GM19239 (cell line): ENCODE results near the gene CASP6.
"Not testable (repeated sequence)": the region's sequence is repeated elsewhere in the genome, so short reads cannot be mapped to it uniquely, and the experiment has no call there.

ENCODE experiments used
- DNase-seq: peaks from one replicate; pipeline ENCODE4 v3.0.0; 2011; ENCODE audit warnings: low spot score; ENCODE audit not compliant: insufficient read length
- FAIRE-seq: peaks from 2 replicates; lab custom pipeline; 2011; peaks lifted over from hg19 to GRCh38; lab: Jason Lieb, UNC

The CASP6 gene

DNA sequence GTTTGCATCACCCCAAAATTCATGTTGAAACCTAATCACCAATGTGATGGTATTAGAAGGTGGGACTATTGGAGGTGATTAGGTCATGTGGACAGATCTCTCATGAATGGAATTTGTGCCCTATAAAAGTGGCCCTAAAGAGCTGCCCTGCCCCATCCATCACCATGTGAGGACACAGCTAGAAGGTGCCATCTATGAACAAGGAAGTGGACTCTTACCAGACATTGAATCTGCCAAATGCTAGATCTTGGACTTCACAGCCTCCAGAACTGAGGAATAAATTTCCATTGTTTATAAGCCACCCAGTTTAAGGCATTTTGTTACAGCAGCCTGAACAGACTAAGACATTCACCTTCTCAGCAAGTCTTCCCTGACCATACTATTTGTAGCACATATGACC is 19.1 kb upstream of the CASP6 start:
- FAIRE-seq (no peak), DNase-seq (no peak)

- FAIRE-seq, result no peak
Measured at GRCh38 chr4:109721033-109721432, 17.8 kb upstream of the CASP6 start.

GRCh38 chr4:109719604-109720003 is 16.4 kb upstream of the CASP6 start:
- FAIRE-seq, result no peak

More at GRCh38 chr4:109721033-109721432, 17.8 kb upstream of the CASP6 start:
- no peak for DNase-seq

GRCh38 chr4:109718759-109719158 is 15.5 kb upstream of the CASP6 start:
- FAIRE-seq (no peak), DNase-seq (no peak)

More at GRCh38 chr4:109719604-109720003, 16.4 kb upstream of the CASP6 start:
- no peak for DNase-seq

GRCh38 chr4:109713500-109713899 is 10.3 kb upstream of the CASP6 start:
- DNase-seq (no peak), FAIRE-seq (no peak)

- FAIRE-seq (peak; percentile 71), DNase-seq (no peak)
Measured at GRCh38 chr4:109708990-109709389, 5.7 kb upstream of the CASP6 start.

DNA sequence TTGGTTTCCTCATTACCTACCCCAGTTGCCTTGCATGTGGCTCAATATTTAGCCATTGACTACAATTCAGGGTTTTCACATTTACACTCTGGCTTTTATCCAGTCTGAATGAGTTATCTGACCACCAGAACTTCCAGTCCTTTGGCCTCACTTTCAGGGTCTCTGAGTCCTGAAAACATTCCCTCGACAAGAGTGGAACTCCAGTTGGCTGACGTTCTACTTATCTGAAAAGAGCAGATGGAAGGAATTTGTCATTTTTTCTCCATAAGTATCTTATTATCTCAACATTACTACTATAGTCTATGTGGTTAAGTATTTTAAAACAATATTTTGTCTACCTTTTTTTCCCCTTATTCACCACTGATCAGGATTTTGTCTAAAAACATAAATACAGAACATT is 5.2 kb upstream of the CASP6 start:
- FAIRE-seq, result no peak
- no peak for DNase-seq

DNA sequence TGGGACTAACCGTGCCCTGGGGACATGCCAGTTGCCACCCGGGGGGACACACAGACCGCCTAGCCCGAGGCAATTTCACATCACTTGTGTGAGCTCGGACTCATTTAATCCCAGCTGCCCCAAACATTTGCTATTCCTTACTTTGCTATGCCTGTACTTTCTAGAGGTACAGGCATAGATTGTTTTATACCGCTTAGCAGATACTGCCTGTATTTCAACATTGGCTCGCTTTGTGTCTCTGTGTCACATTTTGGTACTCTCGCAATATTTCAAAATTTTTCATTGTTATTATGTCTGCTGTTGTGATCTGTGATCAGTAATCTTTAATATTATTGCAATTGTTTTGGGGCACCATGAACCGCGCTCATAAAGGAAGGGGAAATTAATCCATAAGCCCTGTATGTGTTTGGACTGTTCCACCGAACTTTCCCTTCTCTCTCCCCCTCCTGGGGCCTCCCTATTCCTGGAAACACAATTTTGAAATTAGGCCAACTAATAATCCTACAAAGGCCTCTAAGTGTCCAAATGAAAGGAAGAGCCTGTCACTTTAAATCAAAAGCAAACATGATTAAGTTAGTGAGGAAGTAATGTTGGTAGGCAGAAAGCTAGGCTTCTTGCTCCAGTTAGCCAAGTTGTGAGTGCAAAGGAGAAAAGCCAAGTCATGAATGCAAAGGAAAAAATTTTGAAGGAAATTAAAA is 568 bp upstream of the CASP6 start:
- DNase-seq (no peak), FAIRE-seq (no peak)

DNA sequence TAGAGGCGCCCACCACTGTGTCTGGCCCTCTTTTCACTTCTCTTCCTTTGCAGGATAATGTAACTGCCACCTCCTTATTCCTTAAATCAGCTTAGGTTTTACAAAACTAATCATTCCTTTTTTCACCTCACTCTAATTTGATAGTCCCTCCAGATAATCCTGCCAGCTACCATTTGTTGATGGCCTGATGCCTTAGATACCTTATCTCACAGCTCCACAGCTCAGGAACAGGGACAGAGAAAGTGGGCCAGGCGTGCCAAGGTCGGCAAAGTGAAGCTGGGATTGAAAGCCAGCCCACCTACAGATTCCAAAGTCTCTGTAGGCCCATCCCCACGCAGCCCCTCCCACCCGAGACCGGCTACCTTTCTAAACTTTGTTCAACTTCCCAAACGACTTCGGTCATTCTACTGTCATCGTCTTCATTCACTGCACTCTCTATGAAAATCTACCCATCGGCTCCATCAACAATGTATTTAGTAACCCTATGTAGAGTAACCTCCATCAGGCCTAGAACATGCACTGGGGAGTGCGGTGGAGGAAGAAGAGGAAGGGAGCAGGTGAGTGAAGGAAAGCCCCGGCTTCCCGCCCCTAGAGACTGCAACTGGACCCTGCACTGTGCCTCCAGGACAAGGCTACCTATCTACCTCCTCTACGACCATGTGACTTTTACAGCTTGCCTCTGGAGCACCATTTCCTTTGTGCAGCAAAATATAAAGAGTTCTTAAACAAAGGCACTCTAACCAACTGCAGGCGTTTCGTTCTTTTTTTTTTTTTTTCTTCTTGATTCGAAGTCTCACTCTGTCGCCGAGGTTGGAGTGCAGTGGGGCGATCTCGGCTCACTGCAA is 1.5 kb downstream of the CASP6 start:
- FAIRE-seq, result peak; percentile 59
- no peak for DNase-seq

- no peak for DNase-seq
- no peak for FAIRE-seq
Measured at GRCh38 chr4:109699553-109700225, 3.6 kb downstream of the CASP6 start.

DNA sequence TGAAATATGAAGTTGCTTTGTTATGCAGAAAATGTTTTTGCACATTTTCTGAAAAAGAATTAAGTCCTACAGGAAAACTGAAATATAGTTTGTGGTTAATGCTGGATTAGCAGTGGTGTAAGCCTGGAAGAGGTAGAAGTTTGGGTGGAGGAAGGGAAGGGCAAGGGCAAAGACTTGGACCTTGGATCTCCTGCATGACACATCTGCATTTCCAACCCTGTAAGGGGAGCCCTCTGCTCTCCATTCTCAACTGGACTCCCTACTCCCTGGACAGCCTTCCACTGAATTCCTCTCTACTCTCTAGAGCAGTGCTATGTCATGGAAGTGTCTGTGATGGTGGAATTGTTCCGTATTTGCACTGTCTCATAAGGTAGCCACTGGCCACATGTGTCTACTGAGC is 4.6 kb downstream of the CASP6 start:
- DNase-seq (no peak), FAIRE-seq (no peak)

GRCh38 chr4:109691411-109691920 is 11.8 kb downstream of the CASP6 start:
- DNase-seq (no peak), FAIRE-seq (peak; percentile 28)

DNA sequence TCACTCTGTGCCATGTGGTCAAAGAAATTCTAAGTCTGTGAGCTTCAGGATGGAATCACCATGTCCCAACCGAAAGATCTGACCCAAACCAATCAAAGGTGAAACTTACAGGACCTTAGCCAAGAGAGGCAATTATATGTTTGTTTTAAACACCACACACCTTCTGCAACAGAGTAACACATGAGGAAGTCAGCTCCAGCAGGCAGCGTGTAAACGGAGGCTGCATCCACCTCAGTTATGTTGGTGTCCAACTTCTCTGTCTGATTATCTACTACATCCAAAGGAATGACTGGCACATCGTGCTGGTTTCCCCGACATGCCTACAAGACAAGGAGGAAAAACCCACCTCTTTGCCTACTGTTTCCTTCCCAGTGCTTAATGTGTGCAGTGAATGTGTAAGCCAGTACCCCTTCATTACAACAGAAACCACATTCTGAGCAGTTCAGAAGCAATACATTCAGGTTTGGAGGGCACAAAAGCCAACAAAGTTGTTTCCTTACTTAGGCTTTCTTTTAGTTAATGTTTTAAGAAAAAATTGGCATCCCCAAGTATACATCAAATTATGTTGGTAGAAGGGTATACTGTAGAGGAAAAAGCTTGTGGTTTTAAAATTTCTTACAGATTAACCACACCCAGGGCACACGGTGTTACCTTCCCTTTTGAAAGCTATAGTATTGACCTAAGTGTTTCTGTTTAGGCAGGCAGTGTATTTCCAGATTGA is 12.4 kb downstream of the CASP6 start:
- no peak for DNase-seq
- FAIRE-seq, result peak; percentile 82

- FAIRE-seq, result no peak
- DNase-seq, result no peak
Measured at GRCh38 chr4:109684727-109685126, 18.5 kb downstream of the CASP6 start.

DNA sequence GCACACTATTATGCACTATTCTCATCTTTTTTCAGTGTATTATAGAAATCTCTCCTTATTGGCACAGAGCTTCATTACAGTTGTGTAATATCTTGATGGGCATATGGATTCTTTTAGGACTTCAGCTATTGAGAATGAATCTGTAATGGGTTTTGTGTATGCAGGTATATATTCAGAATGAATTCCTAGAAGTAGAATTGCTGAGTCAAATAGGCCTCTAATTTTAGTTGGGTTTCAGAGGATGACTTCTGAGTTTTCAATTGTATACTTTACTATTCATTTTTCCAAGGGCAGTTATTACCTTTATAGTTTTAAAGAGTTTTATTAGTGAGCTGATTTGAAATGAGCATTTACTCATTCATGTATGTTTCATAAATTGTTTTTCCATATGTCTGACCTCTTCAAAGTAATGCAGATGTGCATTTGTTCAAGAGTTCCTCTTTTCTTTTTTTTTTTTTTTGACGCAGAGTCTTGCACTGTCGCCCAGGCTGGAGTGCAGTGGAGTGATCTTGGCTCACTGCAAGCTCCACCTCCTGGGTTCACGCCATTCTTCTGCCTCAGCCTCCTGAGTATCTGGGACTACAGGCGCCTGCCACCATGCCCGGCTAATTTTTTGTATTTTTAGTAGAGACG is 19.5 kb downstream of the CASP6 start:
- DNase-seq (no peak), FAIRE-seq (no peak)

DNA sequence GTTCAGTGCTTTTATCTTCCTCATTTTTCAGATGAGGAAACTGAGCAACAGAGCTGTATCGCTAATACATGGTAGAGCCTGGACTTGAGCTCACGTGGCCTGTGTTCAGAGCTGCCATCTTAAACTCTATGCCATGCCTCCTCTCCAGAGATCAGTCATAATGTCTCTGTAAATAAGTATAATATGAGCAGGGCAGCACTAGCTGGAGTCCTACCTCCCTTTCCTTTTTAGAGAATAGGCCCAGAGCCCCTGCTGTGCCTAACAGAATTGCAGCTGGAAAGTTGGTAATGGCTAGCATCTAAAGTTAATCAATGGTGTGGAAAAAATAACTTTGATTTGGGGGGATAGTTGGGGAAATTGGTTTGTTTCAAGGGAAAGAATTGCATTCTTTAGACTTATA is 20.4 kb downstream of the CASP6 start:
- no peak for FAIRE-seq
- DNase-seq, result no peak

DNA sequence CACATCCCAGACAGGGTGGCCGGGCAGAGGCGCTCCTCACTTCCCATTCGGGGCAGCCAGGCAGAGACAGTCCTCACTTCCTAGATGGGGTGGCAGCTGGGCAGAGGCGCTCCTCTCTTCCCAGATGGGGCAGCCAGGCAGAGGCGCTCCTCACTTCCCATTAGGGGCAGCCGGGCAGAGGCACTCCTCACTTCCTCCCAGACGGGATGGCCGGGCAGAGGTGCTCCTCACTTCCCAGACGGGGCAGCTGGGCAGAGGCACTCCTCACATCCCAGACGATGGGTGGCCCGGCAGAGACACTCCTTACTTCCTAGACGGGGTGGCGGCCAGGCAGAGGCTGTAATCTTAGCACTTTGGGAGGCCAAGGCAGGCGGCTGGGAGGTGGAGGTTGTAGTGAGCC is 24.3 kb downstream of the CASP6 start:
- FAIRE-seq, DNase-seq: not testable (repeated sequence)

DNA sequence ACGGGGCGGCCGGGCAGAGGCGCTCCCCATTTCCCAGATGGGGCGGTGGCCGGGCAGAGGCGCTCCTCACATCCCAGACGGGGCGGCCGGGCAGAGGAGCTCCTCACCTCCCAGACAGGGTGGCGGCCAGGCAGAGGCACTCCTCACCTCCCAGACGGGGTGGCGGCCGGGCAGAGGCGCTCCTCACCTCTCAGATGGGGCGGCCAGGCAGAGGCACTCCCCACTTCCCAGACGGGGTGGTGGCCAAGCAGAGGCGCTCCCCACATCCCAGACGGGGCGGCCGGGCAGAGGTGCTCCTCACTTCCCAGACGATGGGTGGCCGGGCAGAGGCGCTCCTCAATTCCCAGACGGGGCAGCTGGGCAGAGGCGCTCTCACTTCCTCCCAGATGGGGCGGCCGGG is 24.8 kb downstream of the CASP6 start:
- DNase-seq, FAIRE-seq: not testable (repeated sequence)

GRCh38 chr4:109676886-109677285 is 26.4 kb downstream of the CASP6 start:
- no peak for FAIRE-seq
- no peak for DNase-seq

DNA sequence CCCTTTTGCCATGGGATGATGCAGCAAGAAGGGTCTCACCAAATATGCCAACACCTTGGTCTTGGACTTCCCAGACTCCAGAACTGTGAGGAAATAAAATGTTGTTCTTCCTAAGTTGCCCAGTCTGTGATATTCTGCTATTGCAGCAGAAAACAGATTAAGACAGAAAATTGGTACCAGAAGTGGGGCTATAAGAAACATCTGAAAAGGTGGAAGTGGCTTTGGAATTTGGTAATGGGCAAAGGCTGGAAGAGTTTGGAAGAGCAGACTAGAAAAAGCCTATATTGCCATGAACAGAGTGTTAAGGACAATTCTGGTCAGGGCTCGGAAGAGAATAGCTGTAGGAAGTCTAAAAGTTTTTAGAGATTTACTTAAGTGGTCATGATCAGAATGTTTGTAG is 27.4 kb downstream of the CASP6 start:
- FAIRE-seq (no peak), DNase-seq (no peak)
